ENCODE data around the gene MAP2K5.
A peak's percentile ranks its signal among the peaks of the same experiment; 100 is the strongest.

The MAP2K5 gene

GRCh38 chr15:67542420-67543347 is at the start of gene MAP2K5:
TSS of gene MAP2K5 (plus strand) at chr15:67542703. CDS start at chr15:67543336, 633 bp downstream.
- peak; percentile 62 for DNase-seq (ENCODE audit: extremely low spot score, insufficient read length, low read depth)
- FAIRE-seq: peak; percentile 38

DNA sequence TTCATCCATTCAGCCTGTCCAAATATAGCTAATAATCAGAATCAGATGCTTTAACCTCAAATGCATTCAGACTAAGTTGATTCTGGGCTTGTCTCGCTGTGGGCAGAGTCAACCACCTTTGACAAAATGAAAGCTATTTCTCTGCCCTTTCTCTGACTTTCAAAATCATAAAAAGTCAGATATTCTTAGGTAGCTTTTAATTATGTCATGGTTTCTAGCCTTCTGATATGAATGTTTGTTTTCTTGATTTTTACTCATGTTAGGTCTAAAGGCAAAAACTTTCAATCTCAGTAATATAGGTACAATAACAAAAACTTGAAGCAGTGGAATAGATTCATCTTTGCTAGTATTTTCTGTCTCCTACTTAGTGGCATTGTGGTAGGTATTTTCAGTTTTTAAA is 46.9 kb upstream of the MAP2K5 start:
- DNase-seq (ENCODE audit: extremely low spot score, insufficient read length, low read depth): no peak
- FAIRE-seq: no peak

- DNase-seq (ENCODE audit: extremely low spot score, insufficient read length, low read depth) (no peak), FAIRE-seq (peak; percentile 38)
These were observed 41.2 kb upstream of the MAP2K5 start for GRCh38 chr15:67501177-67501835.

GRCh38 chr15:67501836-67502461 is 40.6 kb upstream of the MAP2K5 start:
- no peak for FAIRE-seq
- DNase-seq (ENCODE audit: extremely low spot score, insufficient read length, low read depth): no peak

DNA sequence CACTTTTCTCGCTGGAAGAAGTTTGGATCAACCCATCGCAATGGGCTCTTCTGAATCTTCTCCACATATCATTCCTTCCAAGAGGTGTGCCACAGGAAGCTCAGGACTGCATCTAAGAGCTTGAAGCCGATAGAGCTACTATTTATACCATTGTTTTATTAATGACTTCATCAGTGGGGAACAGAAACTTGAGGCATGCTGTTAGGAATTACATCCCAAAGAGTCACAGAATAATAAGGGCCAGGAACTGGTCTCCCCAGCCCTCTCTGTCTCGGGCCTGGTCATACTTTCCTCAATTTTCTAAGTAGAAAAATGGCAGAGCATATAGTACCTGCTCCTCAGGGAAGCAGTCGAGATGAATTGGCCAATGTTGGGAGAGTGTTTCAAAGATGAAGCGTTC is 38.4 kb upstream of the MAP2K5 start:
- FAIRE-seq (no peak), DNase-seq (ENCODE audit: extremely low spot score, insufficient read length, low read depth) (no peak)

DNA sequence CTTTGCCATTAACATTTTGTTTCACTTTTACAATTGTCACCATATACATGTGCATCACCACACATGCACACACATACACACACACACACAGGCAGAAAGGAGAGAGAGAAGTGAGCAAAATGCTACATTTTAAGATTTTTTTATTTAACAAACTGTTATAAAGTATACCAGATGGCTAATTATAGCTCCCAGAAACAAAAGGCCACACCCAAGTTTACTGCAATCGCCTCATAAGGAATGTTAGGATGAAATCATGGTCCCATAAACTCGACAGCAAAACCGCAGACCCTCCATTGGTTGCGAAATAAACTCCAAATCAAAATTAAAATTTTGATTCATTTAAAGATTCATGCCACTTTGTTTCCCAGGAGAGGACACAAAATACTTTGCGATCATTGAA is 37.7 kb upstream of the MAP2K5 start:
- no peak for DNase-seq (ENCODE audit: extremely low spot score, insufficient read length, low read depth)
- no peak for FAIRE-seq

DNA sequence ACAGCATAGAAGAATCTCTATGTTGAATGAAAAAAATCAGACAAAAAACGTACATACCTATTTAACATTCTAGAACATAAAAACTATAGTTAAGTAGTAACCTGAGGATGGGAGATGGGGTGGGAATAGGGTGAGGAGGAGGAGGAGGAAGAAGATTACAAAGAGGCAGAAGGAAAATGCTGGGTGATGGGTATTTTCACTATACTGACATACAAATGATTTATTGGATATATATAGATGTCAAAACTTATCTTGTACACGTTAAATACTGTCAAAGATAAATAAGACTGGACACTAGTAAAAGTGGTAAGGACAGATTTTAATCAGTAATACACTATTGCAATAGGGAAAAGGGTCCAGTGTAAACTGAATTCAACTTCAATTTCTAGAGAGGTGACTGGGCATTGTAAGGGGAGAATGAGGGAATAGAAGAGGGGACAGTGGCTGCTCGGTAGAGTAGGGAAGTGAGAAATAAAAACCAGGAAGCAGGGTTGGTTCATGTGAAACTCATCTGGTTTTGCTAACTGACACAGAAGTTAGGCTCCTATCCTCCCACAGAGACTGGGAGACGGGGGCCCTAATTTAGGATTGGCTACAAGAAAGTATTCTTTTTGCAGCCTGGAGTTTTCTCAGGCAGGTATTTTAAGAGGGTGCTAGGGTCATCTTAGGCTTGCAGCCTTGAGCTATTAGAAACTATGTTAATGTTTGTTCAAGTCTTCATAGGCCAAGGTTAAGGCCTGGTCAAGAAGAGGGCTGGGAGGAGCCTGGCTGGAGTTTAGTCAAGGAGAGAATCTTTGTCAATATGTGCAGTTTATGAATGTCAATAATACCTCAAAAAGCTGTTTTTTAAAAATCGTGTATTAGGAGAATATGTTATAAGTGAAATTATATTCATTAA is 36.6 kb upstream of the MAP2K5 start:
- DNase-seq (ENCODE audit: extremely low spot score, insufficient read length, low read depth) (no peak), FAIRE-seq (peak; percentile 72)

DNA sequence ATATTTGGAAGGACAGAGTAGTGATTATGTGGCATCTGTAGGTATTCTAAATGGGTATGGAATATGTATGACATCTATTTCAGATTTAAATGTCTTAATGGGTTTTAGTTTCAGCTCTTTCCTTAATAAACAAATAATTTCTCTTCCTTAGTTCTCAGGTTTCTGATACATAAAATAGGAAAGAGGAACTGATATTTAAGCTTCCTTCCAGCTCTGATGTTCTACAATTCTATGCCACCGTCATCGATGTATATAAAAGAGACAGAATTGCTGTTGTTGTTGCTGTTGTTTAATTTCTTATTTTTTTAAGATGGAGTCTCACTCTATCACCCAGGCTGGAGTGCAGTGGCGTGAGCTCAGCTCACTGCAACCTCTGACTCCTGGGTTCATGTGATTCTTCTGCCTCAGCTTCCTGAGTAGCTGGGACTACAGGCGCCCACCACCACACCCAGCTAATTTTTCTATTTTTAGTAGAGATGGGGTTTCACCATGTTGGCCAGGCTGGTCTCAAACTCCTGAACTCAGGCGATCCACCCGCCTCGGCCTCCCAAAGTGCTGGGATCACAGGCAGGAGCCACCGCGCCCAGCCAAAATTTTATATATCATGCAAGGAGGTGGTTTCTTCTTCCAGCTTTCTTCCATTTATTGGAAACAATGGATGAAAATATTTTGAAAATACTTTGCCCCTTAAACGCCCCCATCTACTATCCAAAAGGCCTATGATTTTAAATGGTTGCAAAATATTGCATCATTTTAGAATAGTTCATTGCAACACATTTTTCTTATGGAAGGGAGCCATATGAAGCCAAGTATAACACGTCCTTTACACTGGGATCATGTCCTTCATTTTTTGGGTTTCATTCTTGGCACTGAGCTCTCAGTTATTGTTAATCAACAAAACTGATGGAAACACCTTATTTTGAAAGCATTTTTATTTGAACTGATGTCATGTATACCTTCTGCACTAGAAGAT is 35.4 kb upstream of the MAP2K5 start:
- DNase-seq (ENCODE audit: extremely low spot score, insufficient read length, low read depth) (no peak), FAIRE-seq (peak; percentile 35)

- DNase-seq (ENCODE audit: extremely low spot score, insufficient read length, low read depth) (no peak), FAIRE-seq (no peak)
These were observed 34.1 kb upstream of the MAP2K5 start for GRCh38 chr15:67508407-67508806.

GRCh38 chr15:67509918-67510317 is 32.6 kb upstream of the MAP2K5 start:
- DNase-seq (ENCODE audit: extremely low spot score, insufficient read length, low read depth) (no peak), FAIRE-seq (no peak)

DNA sequence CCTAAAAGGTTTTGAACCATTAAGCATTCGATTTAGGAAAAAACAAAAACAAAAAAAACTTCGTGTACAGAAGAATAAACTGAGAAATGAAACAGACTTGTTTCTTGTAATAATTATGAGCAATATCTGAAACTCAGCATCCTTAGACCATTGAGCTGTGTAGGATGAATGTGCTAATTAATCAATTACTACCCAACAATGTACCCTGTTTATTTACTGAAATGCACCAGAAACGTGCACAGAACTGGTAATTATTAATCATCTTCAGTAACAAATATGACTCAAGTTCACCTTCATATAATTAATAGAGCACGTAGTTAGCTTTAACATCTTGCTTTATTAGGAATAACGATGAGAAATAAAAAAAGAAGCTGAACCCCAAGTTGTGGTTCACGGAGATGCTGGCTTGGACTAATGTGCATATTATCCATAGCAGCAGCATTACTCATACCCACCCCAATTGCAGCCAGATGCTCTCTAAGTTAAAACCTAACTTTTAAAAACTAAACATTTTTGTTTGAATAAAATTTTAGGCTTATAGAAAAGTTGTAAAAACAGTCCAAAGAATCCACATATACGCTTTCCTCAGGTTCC is 31.8 kb upstream of the MAP2K5 start:
- FAIRE-seq (no peak), DNase-seq (ENCODE audit: extremely low spot score, insufficient read length, low read depth) (no peak)

DNA sequence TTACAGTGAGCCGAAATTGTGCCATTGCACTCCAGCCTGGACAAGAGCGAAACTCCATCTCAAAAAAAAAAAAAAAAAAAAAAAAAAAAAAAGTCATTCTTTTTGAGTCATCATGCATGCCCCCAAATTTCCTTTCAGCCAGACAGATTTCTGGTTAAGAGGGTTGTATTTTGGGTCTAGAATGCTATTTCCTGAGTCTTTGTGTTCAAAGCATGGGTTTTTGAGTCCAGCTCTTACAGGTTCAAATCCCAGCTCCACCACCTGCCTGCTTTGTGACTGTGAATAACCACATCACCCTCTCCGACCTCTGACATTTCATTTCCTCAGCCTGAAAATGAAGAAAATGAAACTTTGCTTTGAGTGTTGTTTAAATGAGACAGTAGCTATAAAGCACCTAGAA is 30.9 kb upstream of the MAP2K5 start:
- FAIRE-seq: no peak

GRCh38 chr15:67512140-67512539 is 30.4 kb upstream of the MAP2K5 start:
- no peak for FAIRE-seq
- DNase-seq (ENCODE audit: extremely low spot score, insufficient read length, low read depth): no peak

More for the DNA sequence above, 30.9 kb upstream of the MAP2K5 start:
- DNase-seq (ENCODE audit: extremely low spot score, insufficient read length, low read depth): no peak

DNA sequence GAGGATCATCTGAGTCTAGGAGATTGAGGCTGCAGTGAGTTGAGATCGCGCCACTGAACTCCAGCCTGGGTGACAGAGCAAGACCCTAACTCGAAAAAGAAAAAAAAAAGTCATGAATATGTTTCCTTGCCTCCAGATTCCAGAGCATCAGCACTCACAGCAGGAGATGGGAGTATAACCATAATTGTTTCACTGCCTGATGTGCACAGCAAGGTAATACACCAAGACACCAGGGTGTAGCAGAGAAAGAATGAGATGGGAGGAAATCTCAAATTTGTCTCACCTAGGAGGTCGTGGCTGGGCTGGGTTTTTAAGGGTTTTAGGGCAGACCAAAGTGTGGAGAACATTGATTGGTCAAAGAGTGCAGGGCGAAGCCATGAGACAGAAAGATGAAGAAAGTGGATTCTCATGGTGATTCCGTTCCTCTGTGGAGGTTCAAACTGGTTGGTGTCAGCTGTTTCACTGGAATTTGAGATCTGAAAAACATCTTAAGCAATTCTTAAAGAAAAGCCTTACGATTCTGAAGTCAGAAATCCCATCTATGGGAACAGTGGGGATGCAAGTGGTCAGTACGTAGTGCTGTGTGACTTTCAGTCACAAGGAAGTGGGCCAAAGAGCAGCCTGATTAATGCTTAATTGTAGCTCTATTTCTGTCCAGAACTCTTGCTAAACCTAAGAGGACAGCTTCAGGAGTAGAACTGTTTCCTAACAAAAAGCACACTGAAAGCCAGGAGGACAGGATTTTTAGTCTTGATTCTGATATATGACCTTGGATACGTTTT is 29.4 kb upstream of the MAP2K5 start:
- FAIRE-seq: no peak
- DNase-seq (ENCODE audit: extremely low spot score, insufficient read length, low read depth): no peak

GRCh38 chr15:67515090-67515489 is 27.4 kb upstream of the MAP2K5 start:
- FAIRE-seq (no peak), DNase-seq (ENCODE audit: extremely low spot score, insufficient read length, low read depth) (no peak)

GRCh38 chr15:67515557-67515956 is 26.9 kb upstream of the MAP2K5 start:
- FAIRE-seq: no peak

GRCh38 chr15:67520321-67521028 is 22.0 kb upstream of the MAP2K5 start:
- FAIRE-seq (no peak), DNase-seq (ENCODE audit: extremely low spot score, insufficient read length, low read depth) (no peak)

More at GRCh38 chr15:67515557-67515956, 26.9 kb upstream of the MAP2K5 start:
- DNase-seq (ENCODE audit: extremely low spot score, insufficient read length, low read depth): no peak
